ENCODE results near the gene KAT8. TPM values are rescaled to one million over a fixed set of nuclear protein-coding genes. Genes with fewer than 3 reads are reported as not detected.

KAT8 gene
- total and polyA plus RNA-seq, 2 of the 4 experiments (the other 2 are of a cell fraction): 19.4 to 27.4 TPM

DNA sequence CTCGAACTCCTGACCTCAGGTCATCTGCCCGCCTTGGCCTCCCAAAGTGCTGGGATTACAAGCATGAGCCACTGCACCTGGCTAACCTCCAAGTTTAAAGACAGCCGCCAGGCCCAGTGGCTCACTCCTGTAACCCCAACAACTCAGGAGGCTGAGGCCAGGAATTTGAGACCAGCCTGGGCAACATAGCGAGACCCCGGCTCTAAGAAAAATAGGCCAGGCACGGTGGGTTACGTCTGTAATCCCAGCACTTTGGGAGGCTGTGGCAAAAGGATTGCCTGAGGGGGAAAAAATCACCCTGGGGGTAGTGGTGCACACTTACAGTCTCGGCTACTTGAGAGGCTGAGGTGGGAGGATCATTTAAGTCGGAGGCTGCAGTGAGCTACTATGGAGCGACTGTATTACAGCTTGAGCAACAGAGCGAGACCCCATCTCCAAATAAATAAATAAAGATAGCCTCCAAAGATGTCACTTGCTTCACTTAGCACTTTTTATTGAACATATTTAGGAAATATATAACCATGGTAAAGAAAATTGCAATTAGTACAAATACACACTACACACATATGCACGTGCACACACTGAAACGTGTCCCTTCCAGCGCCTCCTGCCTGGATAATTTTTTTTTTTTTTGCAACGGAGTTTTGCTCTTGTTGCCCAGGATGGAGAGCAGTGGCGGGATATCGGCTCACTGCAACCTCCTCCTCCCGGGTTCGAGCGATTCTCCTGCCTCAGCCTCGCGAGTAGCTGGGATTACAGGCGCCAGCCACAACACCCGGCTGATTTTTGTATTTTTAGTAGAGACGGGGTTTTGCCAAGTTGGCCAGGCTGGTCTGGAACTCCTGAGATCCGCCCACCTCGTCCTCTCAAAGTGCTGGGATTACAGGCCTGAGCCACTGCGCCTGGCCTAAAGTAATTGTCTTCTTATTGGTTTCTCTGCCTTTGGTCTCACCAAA is 10.7 kb upstream of the KAT8 start:
- WGBS, 2 experiments (ENCODE audit: extremely low coverage in 2 of 2, insufficient read length in 1 of 2): 93% methylated on average over 5 of the region's 28 CpGs; no CpG with 5 or more reads in 1 of the 2 experiments
- no TSS peak for BruUV-seq (replicated peaks)
- H2AFZ ChIP-seq (replicated peaks; ENCODE audit: low read length, poor library complexity): no peak overlapping the region
- no peak for TF ChIP-seq RAD21 (IDR thresholded peaks at IDR 0.05; ENCODE audit: low read length)
- TF ChIP-seq RCOR1 (IDR thresholded peaks at IDR 0.05; ENCODE audit: insufficient replicate concordance, low read length): no peak
- TF ChIP-seq CHD1 (IDR thresholded peaks at IDR 0.05; ENCODE audit: low read depth, low read length): no peak
- TF ChIP-seq RFX5 (IDR thresholded peaks at IDR 0.05; ENCODE audit: low read depth, low read length): no peak
- H3K9me1 ChIP-seq (ENCODE audit: insufficient read depth, low read length): peaks cover 11% of the 10 kb centered on the region; the same call in 1 of the 2 replicates
- H3K4ac ChIP-seq (ENCODE audit: low read depth, low read length): no peak overlapping the region
- no peak overlapping the region for H2BK15ac ChIP-seq (ENCODE audit: low read depth, low read length)
- H4K20me1 ChIP-seq (ENCODE audit: insufficient read depth, low read length): no peaks in the 10 kb centered on the region; the same call in 1 of the 2 replicates
- no peak overlapping the region for H3K14ac ChIP-seq (replicated peaks; ENCODE audit: low read depth, low read length)
- no peak overlapping the region for H3K18ac ChIP-seq (ENCODE audit: low read depth, low read length)
- peaks cover 26% of the 10 kb centered on the region for H3K36me3 ChIP-seq (ENCODE audit: control insufficient read depth, insufficient read depth, low read length)
- no peaks in the 10 kb centered on the region for H3K27me3 ChIP-seq (ENCODE audit: control insufficient read depth, insufficient read depth, low read length)
- H2BK20ac ChIP-seq (ENCODE audit: low read depth, low read length): no peak overlapping the region
- CTCF ChIA-PET: no interaction called here
- no peak overlapping the region for H2AK9ac ChIP-seq (replicated peaks; ENCODE audit: low read depth, low read length, poor library complexity)
- peaks cover 18 to 37% of the 10 kb centered on the region in 2 experiments for H3K79me1 ChIP-seq (ENCODE audit: low read depth in 1 of 2, low read length in 2 of 2)
- H3K9me3 ChIP-seq (ENCODE audit: control insufficient read depth, insufficient read depth, low read length): no peaks in the 10 kb centered on the region
- H2BK5ac ChIP-seq (ENCODE audit: low read depth, low read length, poor library complexity, severe bottlenecking): no peak overlapping the region
- DNase-seq: no peak
- dilution Hi-C loops (cut with HindIII; ENCODE audit: low sequenced_read_pairs, unreplicated experiment) (no loop called here), in situ Hi-C loops (cut with MboI; ENCODE audit: low sequenced_read_pairs) (no loop called here), intact Hi-C loops (cut with micrococcal nuclease) (no loop called here)
- H3K4me1 ChIP-seq (ENCODE audit: control insufficient read depth, insufficient read depth, low read length): peaks cover 5% of the 10 kb centered on the region
- POLR2A ChIA-PET (ENCODE audit: unreplicated experiment): no interaction called here
- H3K27ac ChIP-seq (ENCODE audit: insufficient read depth, low read length): no peak overlapping the region
- peak overlapping the region in 1 of 2 experiments; percentile 100; a peak in 2 of 4 replicates for H4K8ac ChIP-seq (ENCODE audit: low read depth in 2 of 2, low read length in 2 of 2)
- no peak overlapping the region for H3K9ac ChIP-seq (ENCODE audit: low read depth, low read length)
- no peak overlapping the region for H2BK120ac ChIP-seq (ENCODE audit: low read depth, low read length)
- no peak overlapping the region for H4K5ac ChIP-seq (ENCODE audit: low read depth, low read length)
- ATAC-seq (ENCODE audit: low read depth): no peak
- H3K23ac ChIP-seq (ENCODE audit: low read depth, low read length): no peak overlapping the region
- no peak overlapping the region for H3K4me3 ChIP-seq (ENCODE audit: insufficient read depth, low read depth, low read length)
- H3K56ac ChIP-seq (ENCODE audit: extremely low read depth, insufficient read depth, low read length): no peak overlapping the region
- no peak overlapping the region for H4K91ac ChIP-seq (ENCODE audit: insufficient read depth, low read depth, low read length)
- no peak overlapping the region for H3K4me2 ChIP-seq (ENCODE audit: low read depth, low read length)
- no peak overlapping the region for H2AK5ac ChIP-seq (ENCODE audit: low read depth, low read length)
